ENCODE results near the gene EXOC3. TPM values are rescaled to one million over a fixed set of nuclear protein-coding genes. Genes with fewer than 3 reads are reported as not detected.

The EXOC3 gene
- total RNA-seq, 1 donor from 2014 or later, result 73.5 TPM

DNA sequence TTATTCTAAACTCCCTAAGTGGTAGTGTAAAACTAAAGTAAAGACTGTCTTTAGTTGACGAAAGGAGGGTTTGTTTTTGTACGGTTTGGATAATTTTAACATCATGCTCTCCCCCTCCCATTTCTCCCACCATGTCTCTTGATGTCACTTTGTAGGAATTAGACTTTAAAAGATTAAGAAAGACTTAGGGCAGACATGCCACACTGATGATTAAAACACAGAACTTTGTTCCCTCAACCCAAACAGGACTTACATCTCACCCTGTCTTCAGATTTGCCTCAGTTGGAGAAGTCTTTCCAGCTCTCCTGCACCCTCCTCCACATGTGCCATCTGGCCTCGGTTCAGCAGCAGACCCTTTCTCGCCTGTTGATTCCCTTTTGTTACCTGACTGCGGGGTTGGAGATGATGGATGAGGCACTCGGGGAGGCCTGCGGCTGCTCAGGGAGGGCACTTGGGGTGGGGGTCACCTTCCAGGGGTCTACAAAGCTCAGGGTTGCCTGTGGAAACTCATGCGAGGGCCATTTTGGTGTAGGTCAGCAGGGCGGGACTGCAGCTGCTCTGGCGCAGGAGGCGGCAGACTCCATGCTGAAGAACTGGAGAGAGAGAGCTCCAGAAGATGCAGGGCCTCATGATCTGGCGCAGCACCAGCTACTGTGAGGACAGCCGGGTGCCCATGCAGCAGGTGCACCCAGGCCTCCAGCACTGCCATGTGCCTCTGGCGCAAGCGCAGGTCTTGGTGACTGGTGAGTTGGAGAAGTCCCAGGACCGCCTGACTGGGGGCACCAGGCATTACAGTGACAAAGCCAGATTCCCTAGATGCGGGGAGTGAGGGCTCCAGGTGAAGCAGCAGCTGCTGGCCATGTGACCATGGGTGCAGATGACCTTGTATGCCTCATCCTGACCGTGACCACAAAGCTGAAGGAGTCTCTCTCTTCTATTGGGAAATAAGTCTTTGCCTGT is 24.5 kb upstream of the EXOC3 start:
- no peak for TF ChIP-seq CTCF (IDR thresholded peaks at IDR 0.05; ENCODE audit: unreplicated experiment)
- H3K4me3 Mint-ChIP-seq, result no peak overlapping the region
- peaks cover 1% of the 10 kb centered on the region for H3K36me3 Mint-ChIP-seq
- H3K27me3 Mint-ChIP-seq (ENCODE audit: low read depth), result no peaks in the 10 kb centered on the region
- H3K27ac Mint-ChIP-seq, result no peak overlapping the region
- no peaks in the 10 kb centered on the region for H3K9me3 Mint-ChIP-seq
- no peak for DNase-seq (ENCODE audit: low spot score in 2 of 2, unreplicated experiment in 2 of 2)
- peaks cover 28% of the 10 kb centered on the region for H3K4me1 Mint-ChIP-seq

- no peak for DNase-seq (ENCODE audit: low spot score in 2 of 2, unreplicated experiment in 2 of 2)
- Mint-ChIP-seq H3K36me3 (peaks cover 1% of the 10 kb centered on the region), H3K9me3 (no peaks in the 10 kb centered on the region), H3K4me3 (no peak overlapping the region), H3K27me3 (ENCODE audit: low read depth) (no peaks in the 10 kb centered on the region), H3K27ac (peak overlapping the region; percentile 44), H3K4me1 (peaks cover 19% of the 10 kb centered on the region)
- no peak for TF ChIP-seq CTCF (IDR thresholded peaks at IDR 0.05; ENCODE audit: unreplicated experiment)
These were observed 23.0 kb upstream of the EXOC3 start for GRCh38 chr5:419970-420369.

DNA sequence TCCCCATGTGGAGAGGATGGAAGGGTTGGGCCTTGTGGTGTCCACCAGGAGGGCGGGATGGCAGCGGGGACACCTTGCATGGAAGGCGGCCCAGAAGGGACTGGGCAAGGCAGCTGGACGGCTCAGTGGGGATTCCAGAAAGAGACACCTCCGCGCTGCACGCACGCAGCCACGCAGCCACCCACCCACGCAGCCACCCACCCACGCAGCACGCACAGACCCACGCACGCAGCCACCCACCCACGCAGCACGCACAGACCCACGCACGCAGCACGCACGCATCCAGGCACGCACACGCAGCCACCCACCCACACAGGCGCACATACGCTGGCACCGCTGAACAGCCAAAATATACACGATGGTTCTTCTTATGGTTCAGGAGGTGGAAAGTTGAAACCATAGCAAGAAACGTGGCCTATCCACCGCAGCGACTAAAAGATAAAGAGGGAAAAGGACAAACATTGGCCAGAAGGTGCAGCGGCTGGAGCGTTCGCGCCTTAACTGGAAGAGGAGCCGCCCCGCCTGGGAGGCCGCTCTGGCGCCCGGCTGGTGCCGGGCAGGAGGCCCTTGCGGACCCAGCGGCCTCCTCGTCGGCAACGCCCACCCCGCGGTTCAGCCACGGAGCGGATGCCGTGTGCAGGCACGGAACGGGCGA is 22.2 kb upstream of the EXOC3 start:
- TF ChIP-seq CTCF (IDR thresholded peaks at IDR 0.05; ENCODE audit: unreplicated experiment), result no peak
- no peaks in the 10 kb centered on the region for H3K9me3 Mint-ChIP-seq
- peaks cover 15% of the 10 kb centered on the region for H3K4me1 Mint-ChIP-seq
- H3K27ac Mint-ChIP-seq, result no peak overlapping the region
- peaks cover 1% of the 10 kb centered on the region for H3K36me3 Mint-ChIP-seq
- H3K4me3 Mint-ChIP-seq, result no peak overlapping the region
- H3K27me3 Mint-ChIP-seq (ENCODE audit: low read depth), result no peaks in the 10 kb centered on the region
- no peak for DNase-seq (ENCODE audit: low spot score in 2 of 2, unreplicated experiment in 2 of 2)

- no peaks in the 10 kb centered on the region for H3K27me3 Mint-ChIP-seq (ENCODE audit: low read depth)
- peaks cover 1% of the 10 kb centered on the region for H3K36me3 Mint-ChIP-seq
- no peaks in the 10 kb centered on the region for H3K9me3 Mint-ChIP-seq
- no peak for TF ChIP-seq CTCF (IDR thresholded peaks at IDR 0.05; ENCODE audit: unreplicated experiment)
- no peak overlapping the region for H3K27ac Mint-ChIP-seq
- peaks cover 10% of the 10 kb centered on the region for H3K4me1 Mint-ChIP-seq
- no peak overlapping the region for H3K4me3 Mint-ChIP-seq
- DNase-seq (ENCODE audit: low spot score in 2 of 2, unreplicated experiment in 2 of 2), result no peak
These were observed 21.6 kb upstream of the EXOC3 start for GRCh38 chr5:421287-421880.

DNA sequence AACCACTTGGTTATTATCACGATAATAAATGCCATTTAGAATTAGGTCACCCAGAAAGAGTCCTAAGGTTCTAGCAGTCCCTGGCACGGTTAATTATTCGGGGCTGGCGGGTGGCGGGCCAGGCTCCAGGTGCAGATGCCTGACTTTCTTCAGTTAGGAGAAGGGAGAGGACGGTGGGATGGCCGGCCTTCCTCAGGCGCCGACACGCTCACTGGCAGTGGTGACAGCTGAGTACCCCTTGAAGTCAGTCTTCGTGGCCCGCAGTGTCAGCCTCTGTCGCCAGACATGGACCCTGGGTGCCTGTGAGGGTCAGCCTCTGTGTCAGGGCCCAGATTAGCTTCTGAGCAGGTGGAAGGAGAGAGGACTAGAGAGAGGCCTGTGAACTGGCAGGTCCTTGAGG is 21.1 kb upstream of the EXOC3 start:
- DNase-seq (ENCODE audit: low spot score in 2 of 2, unreplicated experiment in 2 of 2), result no peak
- Mint-ChIP-seq H3K4me3 (no peak overlapping the region), H3K36me3 (peaks cover 1% of the 10 kb centered on the region), H3K9me3 (no peaks in the 10 kb centered on the region), H3K27me3 (ENCODE audit: low read depth) (no peaks in the 10 kb centered on the region), H3K27ac (no peak overlapping the region), H3K4me1 (peaks cover 10% of the 10 kb centered on the region)
- no peak for TF ChIP-seq CTCF (IDR thresholded peaks at IDR 0.05; ENCODE audit: unreplicated experiment)

Data from mesothelial cell of epicardium (in vitro differentiated cells).